OCI-LY3 (cell line): Measurements from ENCODE around the gene DUXB.

ENCODE experiments used
- CTCF ChIP-seq: fragments of 200-600, 300-600 bp; sonication (generic); IDR thresholded peaks from 2 replicates; pipeline ENCODE4 v1.5.1; 2014; ENCODE audit warnings: antibody characterized with exemption, low read length, low read depth
- EZH2phosphoT487 ChIP-seq: fragments of 200-600 bp; shearing (Covaris generic); IDR thresholded peaks from 2 replicates; pipeline ENCODE4 v1.6.1; 2018; ENCODE audit warnings: antibody characterized with exemption, mixed run types, low read depth

GRCh38 chr16:75745242-75745641 is 44.0 kb upstream of the DUXB start:
- TF ChIP-seq CTCF (no peak), EZH2phosphoT487 (no peak)
